Prostate gland (tissue), 2 donors: Measurements from ENCODE around the gene MVP.
A peak's percentile ranks its signal among the peaks of the same experiment; 100 is the strongest.

ENCODE experiments used
- POLR2AphosphoS5 ChIP-seq: sonication (generic); formaldehyde crosslinking; IDR thresholded peaks from one replicate; pipeline ENCODE4 v1.6.1; 2017; ENCODE audit warnings: antibody characterized with exemption
- TF ChIP-seq, protein P1 (sequence below), 4 experiments: fragments of 200-600 bp in 2 of 4; fragments of 450-650 bp in 2 of 4; sonication (generic) in 2 of 4; IDR thresholded peaks; 1 replicate in 3 of 4; 2 replicates in 1 of 4; pipeline ENCODE4 v1.5.1; 2016 to 2019; ENCODE audit warnings: antibody characterized with exemption in 4 of 4, mild to moderate bottlenecking in 2 of 4, moderate library complexity in 2 of 4

DNA sequence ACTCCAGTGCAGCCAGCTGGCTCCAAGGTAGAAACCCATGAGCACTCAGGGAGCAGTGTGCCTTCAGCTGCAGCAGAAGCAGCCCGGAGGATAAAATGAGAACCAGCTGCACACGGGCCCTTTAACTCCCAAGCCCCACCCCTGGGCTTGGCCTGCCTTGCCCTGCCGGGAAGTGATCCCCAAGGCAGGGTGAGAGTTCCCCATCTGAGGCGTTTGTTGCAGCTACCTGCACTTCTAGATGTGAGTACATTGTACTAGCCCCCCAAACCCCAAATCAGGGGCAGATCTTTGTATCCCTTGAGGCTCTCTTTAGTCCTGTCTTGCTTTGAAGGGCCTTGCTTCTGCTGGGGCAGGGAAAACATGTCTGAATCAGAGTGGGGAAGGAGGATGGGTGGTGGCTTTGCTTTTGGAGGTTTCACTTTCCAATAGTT is at the start of gene MVP:
- TF ChIP-seq, protein P1, sequence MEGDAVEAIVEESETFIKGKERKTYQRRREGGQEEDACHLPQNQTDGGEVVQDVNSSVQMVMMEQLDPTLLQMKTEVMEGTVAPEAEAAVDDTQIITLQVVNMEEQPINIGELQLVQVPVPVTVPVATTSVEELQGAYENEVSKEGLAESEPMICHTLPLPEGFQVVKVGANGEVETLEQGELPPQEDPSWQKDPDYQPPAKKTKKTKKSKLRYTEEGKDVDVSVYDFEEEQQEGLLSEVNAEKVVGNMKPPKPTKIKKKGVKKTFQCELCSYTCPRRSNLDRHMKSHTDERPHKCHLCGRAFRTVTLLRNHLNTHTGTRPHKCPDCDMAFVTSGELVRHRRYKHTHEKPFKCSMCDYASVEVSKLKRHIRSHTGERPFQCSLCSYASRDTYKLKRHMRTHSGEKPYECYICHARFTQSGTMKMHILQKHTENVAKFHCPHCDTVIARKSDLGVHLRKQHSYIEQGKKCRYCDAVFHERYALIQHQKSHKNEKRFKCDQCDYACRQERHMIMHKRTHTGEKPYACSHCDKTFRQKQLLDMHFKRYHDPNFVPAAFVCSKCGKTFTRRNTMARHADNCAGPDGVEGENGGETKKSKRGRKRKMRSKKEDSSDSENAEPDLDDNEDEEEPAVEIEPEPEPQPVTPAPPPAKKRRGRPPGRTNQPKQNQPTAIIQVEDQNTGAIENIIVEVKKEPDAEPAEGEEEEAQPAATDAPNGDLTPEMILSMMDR (IDR thresholded peaks at IDR 0.05) = no peak
- TF ChIP-seq POLR2AphosphoS5 = peak; percentile 85
